Upper lobe of right lung (tissue), 1 donor: ENCODE measurements around the gene PTPRN2. TPM values are rescaled to one million over a fixed set of nuclear protein-coding genes. Genes with fewer than 3 reads are reported as not detected.
"Not testable (repeated sequence)": the region's sequence is repeated elsewhere in the genome, so short reads cannot be mapped to it uniquely, and the experiment has no call there.

Experiments used
- ATAC-seq: fragments of 200-7000 bp; cut with Tn5 transposase; one replicate; pipeline ENCODE4 v1.9.1; 2020; ENCODE audit warnings: mild to moderate bottlenecking, moderate library complexity
- DNase-seq: peaks from one replicate; pipeline ENCODE4 v3.0.0-alpha.2; 2020
- H3K27ac ChIP-seq: fragments of 200-600 bp; one replicate; pipeline ENCODE4 v1.8.0; 2022
- H3K27me3 ChIP-seq: fragments of 200-600 bp; one replicate; pipeline ENCODE4 v1.8.0; 2022; ENCODE audit warnings: mild to moderate bottlenecking
- H3K36me3 ChIP-seq: fragments of 200-600 bp; one replicate; pipeline ENCODE4 v1.8.0; 2022
- H3K4me1 ChIP-seq: fragments of 200-600 bp; one replicate; pipeline ENCODE4 v1.8.0; 2022
- H3K4me3 ChIP-seq: fragments of 200-600 bp; one replicate; pipeline ENCODE4 v1.8.0; 2022; ENCODE audit warnings: mild to moderate bottlenecking
- H3K9me3 ChIP-seq: fragments of 200-600 bp; one replicate; pipeline ENCODE4 v1.8.0; 2022
- intact Hi-C: fragments of 100-400 bp; cut with DNase I; formaldehyde crosslinking; loops from one replicate; pipeline ENCODE4 v1.11.0; 2022
- total RNA-seq: library from RNA; stranded (reverse); fragmentation: NEBNext Ultra II Directional; extraction: Animal tissue kit (Norgen Biotek cat#: 25700); gene quantifications from one replicate; pipeline ENCODE4 v1.2.1, GENCODE V29; 2021
- TF ChIP-seq, protein P1 (sequence below): fragments of 200-600 bp; IDR thresholded peaks from one replicate; pipeline ENCODE4 v1.8.0; 2022; ENCODE audit warnings: antibody characterized with exemption
- donor health status: DM: no; HTN: yes; CAD: no; lungs with severe emphysema.

Gene PTPRN2
- total RNA-seq, 1 donor from 2014 or later = 4.9 TPM

- TF ChIP-seq, protein P1, sequence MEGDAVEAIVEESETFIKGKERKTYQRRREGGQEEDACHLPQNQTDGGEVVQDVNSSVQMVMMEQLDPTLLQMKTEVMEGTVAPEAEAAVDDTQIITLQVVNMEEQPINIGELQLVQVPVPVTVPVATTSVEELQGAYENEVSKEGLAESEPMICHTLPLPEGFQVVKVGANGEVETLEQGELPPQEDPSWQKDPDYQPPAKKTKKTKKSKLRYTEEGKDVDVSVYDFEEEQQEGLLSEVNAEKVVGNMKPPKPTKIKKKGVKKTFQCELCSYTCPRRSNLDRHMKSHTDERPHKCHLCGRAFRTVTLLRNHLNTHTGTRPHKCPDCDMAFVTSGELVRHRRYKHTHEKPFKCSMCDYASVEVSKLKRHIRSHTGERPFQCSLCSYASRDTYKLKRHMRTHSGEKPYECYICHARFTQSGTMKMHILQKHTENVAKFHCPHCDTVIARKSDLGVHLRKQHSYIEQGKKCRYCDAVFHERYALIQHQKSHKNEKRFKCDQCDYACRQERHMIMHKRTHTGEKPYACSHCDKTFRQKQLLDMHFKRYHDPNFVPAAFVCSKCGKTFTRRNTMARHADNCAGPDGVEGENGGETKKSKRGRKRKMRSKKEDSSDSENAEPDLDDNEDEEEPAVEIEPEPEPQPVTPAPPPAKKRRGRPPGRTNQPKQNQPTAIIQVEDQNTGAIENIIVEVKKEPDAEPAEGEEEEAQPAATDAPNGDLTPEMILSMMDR = no peak
- no peaks in the 10 kb centered on the region for H3K4me1 ChIP-seq
- H3K36me3 ChIP-seq = no peaks in the 10 kb centered on the region
- no peak for ATAC-seq
- H3K9me3 ChIP-seq = no peaks in the 10 kb centered on the region
- no peak overlapping the region for H3K27ac ChIP-seq
- intact Hi-C loops = no loop called here
- H3K27me3 ChIP-seq = no peaks in the 10 kb centered on the region
- no peak for DNase-seq
- H3K4me3 ChIP-seq = no peak overlapping the region
Observed at GRCh38 chr7:158348446-158348845, 239.2 kb downstream of the PTPRN2 start.

DNA sequence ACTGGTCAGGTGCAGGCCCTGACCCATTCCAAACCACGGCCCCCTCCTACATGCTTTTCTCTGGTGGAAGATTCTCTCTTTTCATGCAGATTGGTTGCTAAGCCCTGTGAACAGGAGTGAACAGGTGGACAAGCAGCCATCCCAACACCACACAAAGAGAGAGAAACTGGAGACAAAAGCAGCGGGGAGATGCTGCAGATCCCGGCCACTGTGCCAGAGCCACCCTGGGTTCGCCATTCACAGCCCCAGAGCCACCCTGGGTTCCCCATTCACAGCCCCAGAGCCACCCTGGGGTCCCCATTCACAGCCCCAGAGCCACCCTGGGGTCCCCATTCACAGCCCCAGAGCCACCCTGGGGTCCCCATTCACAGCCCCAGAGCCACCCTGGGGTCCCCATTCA lies 239.6 kb downstream of the PTPRN2 start:
- intact Hi-C loops = not testable (repeated sequence)

GRCh38 chr7:158345731-158346130 lies 241.9 kb downstream of the PTPRN2 start:
- Histone ChIP-seq H3K4me3 (no peak overlapping the region), H3K9me3 (no peaks in the 10 kb centered on the region), H3K4me1 (no peaks in the 10 kb centered on the region), H3K27me3 (no peaks in the 10 kb centered on the region), H3K36me3 (no peaks in the 10 kb centered on the region), H3K27ac (no peak overlapping the region)
- ATAC-seq = no peak
- intact Hi-C loops = no loop called here
- DNase-seq = no peak
- TF ChIP-seq, protein P1 = no peak

More for the DNA sequence above, 239.6 kb downstream of the PTPRN2 start:
- not testable (repeated sequence) for H3K27ac ChIP-seq, H3K4me1 ChIP-seq, H3K27me3 ChIP-seq, ATAC-seq, H3K9me3 ChIP-seq, H3K36me3 ChIP-seq, H3K4me3 ChIP-seq, DNase-seq

- DNase-seq (no peak), ATAC-seq (peak; percentile 28)
- H3K36me3 ChIP-seq = no peaks in the 10 kb centered on the region
- no peak overlapping the region for H3K4me3 ChIP-seq
- H3K27me3 ChIP-seq = no peaks in the 10 kb centered on the region
- intact Hi-C loops = no loop called here
- no peak overlapping the region for H3K27ac ChIP-seq
- TF ChIP-seq, protein P1 = no peak
- H3K4me1 ChIP-seq = no peaks in the 10 kb centered on the region
- H3K9me3 ChIP-seq = no peaks in the 10 kb centered on the region
Observed at GRCh38 chr7:158344706-158345300, 242.8 kb downstream of the PTPRN2 start.

DNA sequence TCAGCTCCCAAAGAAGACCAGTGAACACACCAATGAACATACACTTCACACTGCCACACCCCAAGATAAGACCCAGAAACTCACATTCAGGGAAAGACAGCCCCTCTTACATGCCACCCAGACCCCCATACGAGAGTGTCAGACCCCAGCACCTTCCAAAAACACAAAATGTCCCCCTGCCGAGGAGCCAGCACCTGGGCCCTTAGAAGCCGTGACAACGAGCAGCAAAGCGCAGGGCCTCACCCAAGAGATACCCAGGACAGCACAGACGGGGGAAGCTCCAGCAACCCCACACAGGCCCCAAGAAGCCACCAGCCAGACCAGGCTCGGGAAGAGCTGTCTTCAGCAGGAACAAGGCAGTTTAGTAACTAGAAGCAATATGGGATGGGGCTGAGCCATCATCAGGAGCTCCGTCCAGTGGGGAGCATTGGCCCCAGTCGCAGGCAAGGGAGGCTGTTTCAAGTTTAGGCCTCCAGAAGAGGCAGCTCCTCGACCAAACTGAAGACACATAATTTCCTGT lies 243.6 kb downstream of the PTPRN2 start:
- intact Hi-C loops = no loop called here
- Histone ChIP-seq H3K27ac (no peak overlapping the region), H3K36me3 (no peaks in the 10 kb centered on the region), H3K27me3 (no peaks in the 10 kb centered on the region), H3K4me1 (no peaks in the 10 kb centered on the region), H3K4me3 (no peak overlapping the region), H3K9me3 (no peaks in the 10 kb centered on the region)
- DNase-seq (no peak), ATAC-seq (no peak)
- TF ChIP-seq, protein P1 = no peak

DNA sequence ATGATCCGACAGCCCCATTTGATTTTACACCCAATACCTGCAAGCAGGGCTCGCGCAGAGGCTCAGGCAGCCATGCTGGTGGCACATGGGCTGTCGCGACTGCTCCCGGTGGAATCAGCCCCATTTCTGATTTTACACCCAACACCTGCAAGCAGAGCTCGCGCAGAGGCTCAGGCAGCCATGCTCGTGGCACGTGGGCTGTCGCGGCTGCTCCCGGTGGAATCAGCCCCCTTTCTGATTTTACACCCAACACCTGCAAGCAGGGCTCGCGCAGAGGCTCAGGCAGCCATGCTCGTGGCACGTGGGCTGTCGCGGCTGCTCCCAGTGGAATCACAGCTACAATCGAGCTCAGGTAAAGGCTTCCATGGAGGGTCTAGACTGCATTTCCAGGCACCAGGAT lies 244.1 kb downstream of the PTPRN2 start:
- ATAC-seq (no peak), DNase-seq (no peak)
- H3K36me3 ChIP-seq = no peaks in the 10 kb centered on the region
- H3K4me3 ChIP-seq = no peak overlapping the region
- no peaks in the 10 kb centered on the region for H3K27me3 ChIP-seq
- H3K4me1 ChIP-seq = no peaks in the 10 kb centered on the region
- intact Hi-C loops = no loop called here
- no peak overlapping the region for H3K27ac ChIP-seq
- TF ChIP-seq, protein P1 = no peak
- no peaks in the 10 kb centered on the region for H3K9me3 ChIP-seq

GRCh38 chr7:158341097-158341496 lies 246.5 kb downstream of the PTPRN2 start:
- H3K27ac ChIP-seq, H3K4me3 ChIP-seq, H3K36me3 ChIP-seq, DNase-seq, ATAC-seq, H3K9me3 ChIP-seq, intact Hi-C loops, H3K27me3 ChIP-seq, H3K4me1 ChIP-seq: not testable (repeated sequence)

- ATAC-seq, H3K36me3 ChIP-seq, DNase-seq, H3K27ac ChIP-seq, intact Hi-C loops, H3K27me3 ChIP-seq, H3K4me1 ChIP-seq, H3K4me3 ChIP-seq, H3K9me3 ChIP-seq: not testable (repeated sequence)
Observed at GRCh38 chr7:158336952-158337351, 250.7 kb downstream of the PTPRN2 start.

DNA sequence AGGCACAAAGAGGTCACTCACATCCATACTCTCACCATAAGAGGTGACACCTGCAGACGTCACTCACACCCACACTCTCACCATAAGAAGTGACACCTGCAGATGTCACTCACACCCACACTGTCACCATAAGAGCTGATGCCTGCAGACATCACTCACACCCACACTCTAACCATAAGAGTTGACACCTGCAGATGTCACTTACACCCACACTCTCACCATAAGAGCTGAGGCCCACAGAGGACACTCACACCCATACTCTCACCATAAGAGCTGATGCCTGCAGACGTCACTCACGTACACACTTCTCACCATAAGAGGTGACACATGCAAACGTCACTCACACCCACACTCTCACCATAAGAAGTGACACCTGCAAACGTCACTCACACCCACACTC lies 255.1 kb downstream of the PTPRN2 start:
- ATAC-seq, H3K27me3 ChIP-seq, H3K36me3 ChIP-seq, H3K4me3 ChIP-seq, intact Hi-C loops, H3K4me1 ChIP-seq, H3K9me3 ChIP-seq, H3K27ac ChIP-seq, DNase-seq: not testable (repeated sequence)
